Suprapubic skin (tissue), 3 donors: ENCODE results near the gene STK17A.

ENCODE experiments used
- CTCF ChIP-seq, 2 donors: fragments of 200-600 bp in 1 of 2; fragments of 450-650 bp in 1 of 2; sonication (generic) in 1 of 2; IDR thresholded peaks; one replicate each; pipeline ENCODE4 v1.5.1; 2016 to 2019; ENCODE audit warnings: antibody characterized with exemption in 2 of 2, mild to moderate bottlenecking in 1 of 2, moderate library complexity in 1 of 2
- POLR2AphosphoS5 ChIP-seq, 3 donors: sonication (generic); formaldehyde crosslinking; IDR thresholded peaks; one replicate each; pipeline ENCODE4 v1.6.1; 2017; ENCODE audit warnings: antibody characterized with exemption in 3 of 3

DNA sequence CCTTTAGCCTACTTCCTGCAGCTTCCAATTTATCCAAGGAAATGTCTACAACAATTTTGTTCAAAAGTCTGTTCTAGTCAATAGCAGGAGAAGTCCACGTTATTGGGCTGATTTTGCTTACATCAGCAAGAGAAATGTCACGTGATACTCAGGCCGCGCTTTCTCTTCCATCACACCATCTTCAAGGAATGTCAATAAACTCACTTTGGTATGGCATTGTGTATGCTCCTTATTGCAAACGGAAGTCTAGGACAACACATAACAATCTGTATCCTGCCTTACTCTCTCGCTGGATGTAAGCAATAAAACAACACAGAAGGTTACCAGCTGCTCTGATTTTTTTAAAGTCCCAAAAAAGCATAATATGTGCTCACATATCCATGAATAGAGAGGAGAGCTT, 17.1 kb upstream of the STK17A start:
- TF ChIP-seq CTCF (IDR thresholded peaks at IDR 0.05) (no peak), POLR2AphosphoS5 (IDR thresholded peaks at IDR 0.05) (no peak)
